Activated CD8-positive, alpha-beta T cell treated with anti-CD3 and anti-CD28 coated beads, Interleukin-2, amount 10 ng/mL, durations not matched to agents 7 days and 5 days (primary cell): ENCODE data around the gene PHKB. TPM values are rescaled to one million over a fixed set of nuclear protein-coding genes. Genes with fewer than 3 reads are reported as not detected.

Experiments
- ATAC-seq: fragments of 150-1000 bp; cut with Tn5 transposase; one replicate; pipeline ENCODE4 v1.10.0; 2021; ENCODE audit warnings: moderate library complexity
- CTCF ChIA-PET: fragments of 350-600 bp; sonication (Branson Sonifier 250); formaldehyde crosslinking; loops from one replicate; lab custom pipeline; 2021; ENCODE audit warnings: antibody characterized with exemption; lab: Charles Lee
- POLR2A ChIA-PET: fragments of 350-600 bp; sonication (Branson Sonifier 250); formaldehyde crosslinking; loops from one replicate; lab custom pipeline; 2021; ENCODE audit warnings: antibody characterized with exemption; lab: Charles Lee
- DNase-seq: peaks from one replicate; pipeline ENCODE4 v3.0.0-alpha.2; 2020
- H3K27ac Mint-ChIP-seq: one replicate; pipeline ENCODE4 v1.8.0; 2021; ENCODE audit warnings: mild to moderate bottlenecking, mixed read lengths
- H3K27me3 Mint-ChIP-seq: one replicate; pipeline ENCODE4 v1.8.0; 2021; ENCODE audit warnings: low read depth, mixed read lengths
- H3K36me3 Mint-ChIP-seq: one replicate; pipeline ENCODE4 v1.8.0; 2021; ENCODE audit warnings: low read depth, mixed read lengths
- H3K4me1 Mint-ChIP-seq: one replicate; pipeline ENCODE4 v1.8.0; 2021; ENCODE audit warnings: low read depth, mixed read lengths
- H3K4me3 Mint-ChIP-seq: one replicate; pipeline ENCODE4 v1.8.0; 2021; ENCODE audit warnings: mild to moderate bottlenecking, mixed read lengths
- H3K9me3 Mint-ChIP-seq: one replicate; pipeline ENCODE4 v1.8.0; 2022; ENCODE audit warnings: mixed read lengths; ENCODE audit not compliant: insufficient read depth
- total RNA-seq, 2 experiments: library from RNA; stranded (reverse); gene quantifications; one replicate each; pipeline ENCODE4 v1.2.3, GENCODE V29; 2021

PHKB gene
- total RNA-seq, 2 experiments from 2014 or later, result 34.9 to 36.8 TPM

- ATAC-seq (peak; percentile 77), DNase-seq (no peak)
- ChIA-PET POLR2A (interaction anchor here (0.7 to 1.2 kb wide), 2 partner anchors 25 to 32 kb away, joined by 3 to 5 read pairs; partner anchors contain the start of genes ITFG1 and PHKB), CTCF (interaction anchor here (0.9 to 1.9 kb wide), 3 partner anchors 12 to 31 kb away, joined by 3 to 6 read pairs (median 3); partner anchors contain the start of genes ITFG1 and PHKB)
- Mint-ChIP-seq H3K4me1 (peaks cover 23% of the 10 kb centered on the region), H3K9me3 (peaks cover 16% of the 10 kb centered on the region), H3K4me3 (peak overlapping the region; percentile 63), H3K27ac (peak overlapping the region; percentile 81), H3K36me3 (peaks cover 33% of the 10 kb centered on the region), H3K27me3 (no peaks in the 10 kb centered on the region)
Observed at GRCh38 chr16:47492428-47493377, 31.6 kb downstream of the PHKB start.

GRCh38 chr16:47493381-47494337 lies 32.5 kb downstream of the PHKB start:
- CTCF ChIA-PET, result interaction anchor here (0.9 to 1.9 kb wide), 2 partner anchors 13 to 32 kb away, joined by 3 to 6 read pairs; partner anchors contain the start of genes ITFG1 and PHKB
- H3K9me3 Mint-ChIP-seq, result peaks cover 10% of the 10 kb centered on the region
- peaks cover 32% of the 10 kb centered on the region for H3K36me3 Mint-ChIP-seq

GRCh38 chr16:47499080-47499699 lies 38.1 kb downstream of the PHKB start:
- peaks cover 32% of the 10 kb centered on the region for H3K36me3 Mint-ChIP-seq
- H3K4me3 Mint-ChIP-seq, result no peak overlapping the region
- H3K27me3 Mint-ChIP-seq, result no peaks in the 10 kb centered on the region
- H3K9me3 Mint-ChIP-seq, result no peaks in the 10 kb centered on the region
- CTCF ChIA-PET, result no interaction called here
- ATAC-seq (no peak), DNase-seq (no peak)
- H3K4me1 Mint-ChIP-seq, result no peaks in the 10 kb centered on the region
- POLR2A ChIA-PET, result no interaction called here
- no peak overlapping the region for H3K27ac Mint-ChIP-seq

More at GRCh38 chr16:47493381-47494337, 32.5 kb downstream of the PHKB start:
- POLR2A ChIA-PET, result interaction anchor here (0.7 to 1.5 kb wide), 3 partner anchors 26 to 145 kb away, joined by 3 to 6 read pairs (median 3); partner anchors contain the start of genes ITFG1 and PHKB
- no peak for ATAC-seq
- Mint-ChIP-seq H3K27ac (peak overlapping the region; percentile 49), H3K27me3 (no peaks in the 10 kb centered on the region), H3K4me1 (peaks cover 23% of the 10 kb centered on the region), H3K4me3 (no peak overlapping the region)
- no peak for DNase-seq

GRCh38 chr16:47499700-47500264 lies 38.7 kb downstream of the PHKB start:
- ATAC-seq, result no peak
- Mint-ChIP-seq H3K4me3 (no peak overlapping the region), H3K27me3 (no peaks in the 10 kb centered on the region), H3K4me1 (no peaks in the 10 kb centered on the region), H3K9me3 (no peaks in the 10 kb centered on the region), H3K36me3 (peaks cover 38% of the 10 kb centered on the region), H3K27ac (no peak overlapping the region)
- CTCF ChIA-PET, result no interaction called here
- DNase-seq, result no peak
- POLR2A ChIA-PET, result no interaction called here

- H3K36me3 Mint-ChIP-seq, result peaks cover 37% of the 10 kb centered on the region
- H3K27me3 Mint-ChIP-seq, result no peaks in the 10 kb centered on the region
- ChIA-PET POLR2A (no interaction called here), CTCF (no interaction called here)
- H3K4me1 Mint-ChIP-seq, result no peaks in the 10 kb centered on the region
- H3K4me3 Mint-ChIP-seq, result no peak overlapping the region
- no peaks in the 10 kb centered on the region for H3K9me3 Mint-ChIP-seq
- no peak overlapping the region for H3K27ac Mint-ChIP-seq
- DNase-seq (no peak), ATAC-seq (no peak)
Observed at GRCh38 chr16:47503936-47504335, 42.8 kb downstream of the PHKB start.

GRCh38 chr16:47504599-47504998 lies 43.5 kb downstream of the PHKB start:
- no peak overlapping the region for H3K27ac Mint-ChIP-seq
- H3K36me3 Mint-ChIP-seq, result peaks cover 35% of the 10 kb centered on the region
- no peaks in the 10 kb centered on the region for H3K9me3 Mint-ChIP-seq
- ATAC-seq (no peak), DNase-seq (no peak)
- no peak overlapping the region for H3K4me3 Mint-ChIP-seq
- ChIA-PET POLR2A (no interaction called here), CTCF (no interaction called here)
- H3K4me1 Mint-ChIP-seq, result no peaks in the 10 kb centered on the region
- no peaks in the 10 kb centered on the region for H3K27me3 Mint-ChIP-seq

- Mint-ChIP-seq H3K9me3 (no peaks in the 10 kb centered on the region), H3K27me3 (no peaks in the 10 kb centered on the region)
- POLR2A ChIA-PET, result no interaction called here
Observed at GRCh38 chr16:47506800-47507199, 45.7 kb downstream of the PHKB start.

GRCh38 chr16:47507701-47508100 lies 46.6 kb downstream of the PHKB start:
- H3K9me3 Mint-ChIP-seq, result no peaks in the 10 kb centered on the region
- no peak overlapping the region for H3K27ac Mint-ChIP-seq
- no peak for ATAC-seq
- H3K36me3 Mint-ChIP-seq, result peaks cover 27% of the 10 kb centered on the region
- no peak overlapping the region for H3K4me3 Mint-ChIP-seq
- ChIA-PET POLR2A (interaction anchor here (0.8 kb wide), 1 partner anchor 47 kb away, joined by 4 read pairs; the partner anchor contains the start of genes ITFG1 and PHKB), CTCF (interaction anchor here (1.2 kb wide), 1 partner anchor 13 kb away, joined by 3 read pairs; no protein-coding TSS in a partner anchor)
- no peaks in the 10 kb centered on the region for H3K4me1 Mint-ChIP-seq
- no peak for DNase-seq
- no peaks in the 10 kb centered on the region for H3K27me3 Mint-ChIP-seq

More at GRCh38 chr16:47506800-47507199, 45.7 kb downstream of the PHKB start:
- ATAC-seq, result no peak
- no peaks in the 10 kb centered on the region for H3K4me1 Mint-ChIP-seq
- no peak overlapping the region for H3K4me3 Mint-ChIP-seq
- H3K27ac Mint-ChIP-seq, result no peak overlapping the region
- no peak for DNase-seq
- CTCF ChIA-PET, result interaction anchor here (1.0 to 1.5 kb wide), 3 partner anchors 10 to 14 kb away, joined by 3 read pairs; no protein-coding TSS in a partner anchor
- H3K36me3 Mint-ChIP-seq, result peaks cover 22% of the 10 kb centered on the region

GRCh38 chr16:47511882-47512281 lies 50.8 kb downstream of the PHKB start:
- H3K4me3 Mint-ChIP-seq, result no peak overlapping the region
- ATAC-seq, result no peak

GRCh38 chr16:47519037-47519436 lies 57.9 kb downstream of the PHKB start:
- ChIA-PET CTCF (no interaction called here), POLR2A (no interaction called here)
- ATAC-seq, result no peak
- Mint-ChIP-seq H3K27me3 (no peaks in the 10 kb centered on the region), H3K9me3 (no peaks in the 10 kb centered on the region), H3K27ac (no peak overlapping the region), H3K4me3 (no peak overlapping the region), H3K36me3 (peaks cover 21% of the 10 kb centered on the region), H3K4me1 (peaks cover 12% of the 10 kb centered on the region)
- DNase-seq, result no peak

More at GRCh38 chr16:47511882-47512281, 50.8 kb downstream of the PHKB start:
- Mint-ChIP-seq H3K4me1 (no peaks in the 10 kb centered on the region), H3K27me3 (no peaks in the 10 kb centered on the region), H3K27ac (no peak overlapping the region), H3K36me3 (peaks cover 14% of the 10 kb centered on the region), H3K9me3 (no peaks in the 10 kb centered on the region)
- ChIA-PET POLR2A (no interaction called here), CTCF (no interaction called here)
- no peak for DNase-seq
